ENCODE results near the gene NCKAP5. TPM values are rescaled to one million over a fixed set of nuclear protein-coding genes. Genes with fewer than 3 reads are reported as not detected.

The NCKAP5 gene
- total and polyA plus RNA-seq, 9 of the 15 experiments (the other 6 are each of a cell fraction or from before 2014, with no cell fraction given), result not detected

GRCh38 chr2:133218204-133218603 lies 350.1 kb downstream of the NCKAP5 start (continued):
- TF ChIP-seq CEBPZ (IDR thresholded peaks at IDR 0.05; ENCODE audit: borderline replicate concordance, low read depth, low read length) (no peak), NFE2L1 (tag; IDR thresholded peaks at IDR 0.05; ENCODE audit: borderline replicate concordance, low read depth) (no peak)

- no peaks in the 10 kb centered on the region for H3K27me3 ChIP-seq (ENCODE audit: control insufficient read depth in 2 of 2, insufficient read depth in 2 of 2, low read length in 2 of 2)
- intact Hi-C loops (cut with micrococcal nuclease), result no loop called here
Measured at GRCh38 chr2:133215477-133215876, 352.8 kb downstream of the NCKAP5 start.

More at GRCh38 chr2:133215477-133215876, 352.8 kb downstream of the NCKAP5 start:
- no peak for FAIRE-seq
- Histone ChIP-seq H3K36me3 (ENCODE audit: control insufficient read depth, insufficient read depth, low read length) (no peaks in the 10 kb centered on the region), H3K4me2 (ENCODE audit: insufficient read depth, low read length) (no peak overlapping the region), H3K9me3 (replicated peaks; ENCODE audit: control insufficient read depth, insufficient read depth, low read depth, low read length) (no peaks in the 10 kb centered on the region; the same call in 1 of the 2 replicates), H3K27ac (ENCODE audit: extremely low read depth, low read depth, low read length) (no peak overlapping the region), H3K4me1 (replicated peaks in 1 of 2; ENCODE audit: control insufficient read depth in 2 of 2, insufficient read depth in 2 of 2, low read length in 2 of 2) (no peaks in the 10 kb centered on the region), H3K9me1 (ENCODE audit: control insufficient read depth, insufficient read depth, low read length) (no peaks in the 10 kb centered on the region), H2AFZ (ENCODE audit: low read depth, low read length) (no peak overlapping the region), H4K20me1 (replicated peaks; ENCODE audit: control insufficient read depth, insufficient read depth, low read length) (no peaks in the 10 kb centered on the region), H3K4me3 (no peak overlapping the region), H3K79me2 (ENCODE audit: control insufficient read depth, insufficient read depth, low read length) (no peaks in the 10 kb centered on the region), H3K9ac (ENCODE audit: insufficient read depth in 1 of 2, low read depth in 2 of 2, low read length in 2 of 2) (no peak overlapping the region)
- BruUV-seq (replicated peaks), result no TSS peak
- no peak for DNase-seq (ENCODE audit: extremely low read depth in 1 of 4, low spot score in 3 of 4)
- ATAC-seq, result no peak
- peak; percentile 29 for TF ChIP-seq ZNF146 (CRISPR knock-in tag; IDR thresholded peaks at IDR 0.05; ENCODE audit: unreplicated experiment)
- TF ChIP-seq, protein P1, sequence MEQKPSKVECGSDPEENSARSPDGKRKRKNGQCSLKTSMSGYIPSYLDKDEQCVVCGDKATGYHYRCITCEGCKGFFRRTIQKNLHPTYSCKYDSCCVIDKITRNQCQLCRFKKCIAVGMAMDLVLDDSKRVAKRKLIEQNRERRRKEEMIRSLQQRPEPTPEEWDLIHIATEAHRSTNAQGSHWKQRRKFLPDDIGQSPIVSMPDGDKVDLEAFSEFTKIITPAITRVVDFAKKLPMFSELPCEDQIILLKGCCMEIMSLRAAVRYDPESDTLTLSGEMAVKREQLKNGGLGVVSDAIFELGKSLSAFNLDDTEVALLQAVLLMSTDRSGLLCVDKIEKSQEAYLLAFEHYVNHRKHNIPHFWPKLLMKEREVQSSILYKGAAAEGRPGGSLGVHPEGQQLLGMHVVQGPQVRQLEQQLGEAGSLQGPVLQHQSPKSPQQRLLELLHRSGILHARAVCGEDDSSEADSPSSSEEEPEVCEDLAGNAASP (IDR thresholded peaks at IDR 0.05), result no peak
- TF ChIP-seq ZNF583 (CRISPR knock-in tag; IDR thresholded peaks at IDR 0.05), result no peak
- TF ChIP-seq, protein P2, sequence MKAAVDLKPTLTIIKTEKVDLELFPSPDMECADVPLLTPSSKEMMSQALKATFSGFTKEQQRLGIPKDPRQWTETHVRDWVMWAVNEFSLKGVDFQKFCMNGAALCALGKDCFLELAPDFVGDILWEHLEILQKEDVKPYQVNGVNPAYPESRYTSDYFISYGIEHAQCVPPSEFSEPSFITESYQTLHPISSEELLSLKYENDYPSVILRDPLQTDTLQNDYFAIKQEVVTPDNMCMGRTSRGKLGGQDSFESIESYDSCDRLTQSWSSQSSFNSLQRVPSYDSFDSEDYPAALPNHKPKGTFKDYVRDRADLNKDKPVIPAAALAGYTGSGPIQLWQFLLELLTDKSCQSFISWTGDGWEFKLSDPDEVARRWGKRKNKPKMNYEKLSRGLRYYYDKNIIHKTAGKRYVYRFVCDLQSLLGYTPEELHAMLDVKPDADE (conservative IDR thresholded peaks at IDR 0.05; ENCODE audit: control insufficient read depth, low read depth, low read length), result no peak
- ChIA-PET CTCF (ENCODE audit: low intra/inter-chr PET ratio) (no interaction called here), POLR2A (no interaction called here)
- in situ Hi-C loops (cut with MboI), result no loop called here

Data from K562 (cell line).